Upper lobe of right lung (tissue), 1 donor: Measurements from ENCODE around the gene BICDL1. TPM values are rescaled to one million over a fixed set of nuclear protein-coding genes. Genes with fewer than 3 reads are reported as not detected.
A peak's percentile ranks its signal among the peaks of the same experiment; 100 is the strongest.

ENCODE experiments used
- ATAC-seq: fragments of 200-7000 bp; cut with Tn5 transposase; one replicate; pipeline ENCODE4 v1.9.1; 2020; ENCODE audit warnings: mild to moderate bottlenecking, moderate library complexity
- DNase-seq: peaks from one replicate; pipeline ENCODE4 v3.0.0-alpha.2; 2020
- H3K27ac ChIP-seq: fragments of 200-600 bp; one replicate; pipeline ENCODE4 v1.8.0; 2022
- H3K27me3 ChIP-seq: fragments of 200-600 bp; one replicate; pipeline ENCODE4 v1.8.0; 2022; ENCODE audit warnings: mild to moderate bottlenecking
- H3K36me3 ChIP-seq: fragments of 200-600 bp; one replicate; pipeline ENCODE4 v1.8.0; 2022
- H3K4me1 ChIP-seq: fragments of 200-600 bp; one replicate; pipeline ENCODE4 v1.8.0; 2022
- H3K4me3 ChIP-seq: fragments of 200-600 bp; one replicate; pipeline ENCODE4 v1.8.0; 2022; ENCODE audit warnings: mild to moderate bottlenecking
- H3K9me3 ChIP-seq: fragments of 200-600 bp; one replicate; pipeline ENCODE4 v1.8.0; 2022
- CTCF ChIP-seq: fragments of 200-600 bp; IDR thresholded peaks from one replicate; pipeline ENCODE4 v1.8.0; 2022; ENCODE audit warnings: antibody characterized with exemption
- intact Hi-C: fragments of 100-400 bp; cut with DNase I; formaldehyde crosslinking; loops from one replicate; pipeline ENCODE4 v1.11.0; 2022
- total RNA-seq: library from RNA; stranded (reverse); fragmentation: NEBNext Ultra II Directional; extraction: Animal tissue kit (Norgen Biotek cat#: 25700); gene quantifications from one replicate; pipeline ENCODE4 v1.2.1, GENCODE V29; 2021
- donor health status: DM: no; HTN: yes; CAD: no; lungs with severe emphysema.

The BICDL1 gene
- total RNA-seq, 1 donor from 2014 or later = 20.6 TPM

DNA sequence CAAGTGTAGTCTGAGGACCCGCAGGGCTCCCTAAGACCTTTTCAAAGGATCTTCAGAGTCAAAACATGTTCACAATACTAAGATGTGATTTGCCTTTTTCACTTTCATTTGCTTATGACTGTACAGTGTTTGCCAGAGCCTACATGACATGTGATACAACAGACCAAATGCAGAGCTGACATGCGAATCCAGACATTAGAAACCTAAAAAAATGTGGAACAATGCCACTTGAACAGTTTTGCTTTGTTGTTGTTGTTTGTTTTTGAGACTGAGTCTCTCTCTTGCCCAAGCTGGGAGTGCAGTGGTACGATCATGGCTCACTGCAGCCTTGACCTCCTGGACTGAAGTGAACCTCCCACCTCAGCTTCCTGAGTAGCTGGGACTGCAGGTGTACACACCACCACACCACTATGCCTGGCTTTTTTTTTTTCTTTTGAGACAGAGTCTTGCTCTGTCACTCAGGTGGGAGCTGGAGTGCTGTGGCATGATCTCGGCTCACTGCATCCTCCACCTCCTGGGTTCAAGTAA, 132.8 kb downstream of the BICDL1 start:
- Histone ChIP-seq H3K36me3 (peaks cover 3% of the 10 kb centered on the region), H3K27me3 (no peaks in the 10 kb centered on the region), H3K4me3 (no peak overlapping the region), H3K9me3 (no peaks in the 10 kb centered on the region), H3K27ac (no peak overlapping the region), H3K4me1 (peaks cover 26% of the 10 kb centered on the region)
- no peak for TF ChIP-seq CTCF
- no peak for ATAC-seq
- DNase-seq = no peak
- intact Hi-C loops = no loop called here

DNA sequence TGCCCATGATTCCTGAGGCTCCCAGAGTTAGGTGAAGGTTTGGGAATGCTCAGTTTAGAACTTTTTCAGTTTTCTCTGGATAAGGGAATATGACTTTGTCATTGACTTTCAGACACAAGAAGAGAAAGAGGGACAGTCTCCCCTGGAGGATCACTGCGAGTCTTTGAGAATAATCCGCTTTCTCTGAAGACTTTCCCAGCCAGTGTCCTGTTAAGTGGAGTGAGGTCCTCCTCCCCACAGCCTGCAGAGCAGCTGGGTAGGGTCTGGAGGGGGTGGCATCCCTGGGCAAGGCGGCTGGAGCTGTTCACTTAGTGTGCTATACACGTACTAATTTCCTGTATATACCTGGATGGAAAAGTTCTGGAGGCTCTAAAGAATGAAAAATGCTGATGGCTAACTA, 136.0 kb downstream of the BICDL1 start:
- Histone ChIP-seq H3K4me1 (peaks cover 5% of the 10 kb centered on the region), H3K4me3 (no peak overlapping the region), H3K27ac (no peak overlapping the region), H3K36me3 (peaks cover 35% of the 10 kb centered on the region), H3K27me3 (no peaks in the 10 kb centered on the region), H3K9me3 (no peaks in the 10 kb centered on the region)
- DNase-seq (no peak), ATAC-seq (no peak)
- intact Hi-C loops = no loop called here
- no peak for TF ChIP-seq CTCF

GRCh38 chr12:120125792-120126634, 137.0 kb downstream of the BICDL1 start:
- intact Hi-C loops = no loop called here
- Histone ChIP-seq H3K9me3 (no peaks in the 10 kb centered on the region), H3K4me1 (peaks cover 5% of the 10 kb centered on the region), H3K27ac (peak overlapping the region; percentile 63), H3K27me3 (no peaks in the 10 kb centered on the region), H3K36me3 (peaks cover 44% of the 10 kb centered on the region), H3K4me3 (no peak overlapping the region)
- no peak for ATAC-seq
- DNase-seq = no peak
- no peak for TF ChIP-seq CTCF

GRCh38 chr12:120126635-120127005, 137.6 kb downstream of the BICDL1 start:
- intact Hi-C loops = no loop called here

GRCh38 chr12:120130011-120130410, 141.0 kb downstream of the BICDL1 start:
- H3K27ac ChIP-seq = no peak overlapping the region
- intact Hi-C loops = no loop called here
- TF ChIP-seq CTCF = no peak
- DNase-seq (no peak), ATAC-seq (no peak)
- no peaks in the 10 kb centered on the region for H3K9me3 ChIP-seq
- H3K4me1 ChIP-seq = peaks cover 5% of the 10 kb centered on the region
- H3K4me3 ChIP-seq = no peak overlapping the region
- no peaks in the 10 kb centered on the region for H3K27me3 ChIP-seq
- H3K36me3 ChIP-seq = peaks cover 84% of the 10 kb centered on the region

More at GRCh38 chr12:120126635-120127005, 137.6 kb downstream of the BICDL1 start:
- DNase-seq = no peak
- Histone ChIP-seq H3K36me3 (peaks cover 51% of the 10 kb centered on the region), H3K9me3 (no peaks in the 10 kb centered on the region), H3K27ac (peak overlapping the region; percentile 63), H3K4me3 (no peak overlapping the region), H3K4me1 (peaks cover 5% of the 10 kb centered on the region), H3K27me3 (no peaks in the 10 kb centered on the region)
- peak; percentile 89 for ATAC-seq
- TF ChIP-seq CTCF = no peak
